ENCODE results near the gene SORCS3.

DNA sequence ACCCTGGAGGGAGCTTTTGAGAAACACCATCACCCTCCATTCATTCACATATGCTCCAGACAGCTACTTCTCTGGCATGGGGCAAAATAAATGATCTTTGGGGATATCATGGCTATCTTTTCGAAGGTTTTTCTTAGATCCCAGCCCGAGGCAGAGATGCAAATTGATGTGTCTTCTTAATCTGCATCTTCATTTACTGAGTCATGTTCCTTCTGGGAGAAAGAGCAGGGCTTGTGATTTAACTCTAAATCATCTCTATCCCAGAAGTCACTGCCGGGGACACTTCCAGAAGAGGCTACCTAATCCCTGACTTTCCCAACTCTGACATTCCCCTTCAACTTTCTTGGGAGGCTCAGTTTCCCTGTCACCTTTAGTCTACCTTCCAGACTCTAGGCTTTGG is 90.1 kb downstream of the SORCS3 start:
- TF ChIP-seq CTCF (IDR thresholded peaks at IDR 0.05) (no peak), POLR2A (IDR thresholded peaks at IDR 0.05) (no peak)
